B cell (primary cell): ENCODE measurements around the gene MDFI. TPM values are rescaled to one million over a fixed set of nuclear protein-coding genes. Genes with fewer than 3 reads are reported as not detected.

Experiments
- ATAC-seq: fragments of 200-7000 bp; cut with Tn5 transposase; one replicate; pipeline ENCODE4 v1.10.0; 2021; ENCODE audit warnings: low read depth, mild to moderate bottlenecking, moderate number of reproducible peaks, moderate library complexity
- CTCF ChIA-PET: fragments of 350-600 bp; sonication (Branson Sonifier 250); formaldehyde crosslinking; loops from one replicate; lab custom pipeline; 2021; ENCODE audit warnings: antibody characterized with exemption, inconsistent platforms; lab: Charles Lee
- POLR2A ChIA-PET: fragments of 350-600 bp; sonication (Branson Sonifier 250); formaldehyde crosslinking; loops from one replicate; lab custom pipeline; 2021; ENCODE audit warnings: antibody characterized with exemption; lab: Charles Lee
- DNase-seq: peaks from one replicate; pipeline ENCODE4 v3.0.0; 2013
- H2AFZ ChIP-seq: 2 replicates; pipeline ENCODE4 v1.6.1; 2012; ENCODE audit warnings: mild to moderate bottlenecking, low read depth, low read length; ENCODE audit not compliant: insufficient read depth, poor library complexity, severe bottlenecking
- H3K27ac ChIP-seq, 2 donors: 1 replicate in 1 of 2; 2 replicates in 1 of 2; pipeline ENCODE4 v1.5.1; 2012 to 2013; ENCODE audit warnings: low read length in 2 of 2, mild to moderate bottlenecking in 2 of 2, moderate library complexity in 1 of 2
- H3K27me3 ChIP-seq, 4 experiments: fragments of 200-600 bp in 1 of 4; sonication (generic) in 1 of 4; replicated peaks in 1 of 4; 1 replicate in 2 of 4; 2 replicates in 2 of 4; pipeline versions ENCODE4 v1.6.1 to v1.7.0; 2013 to 2016; ENCODE audit warnings: low read length in 3 of 4, mild to moderate bottlenecking in 2 of 4, mixed read lengths in 1 of 4, moderate library complexity in 1 of 4; ENCODE audit not compliant: insufficient read depth in 4 of 4, control insufficient read depth in 3 of 4; ENCODE audit errors: control extremely low read depth in 1 of 4
- H3K36me3 ChIP-seq, 2 experiments: replicated peaks in 1 of 2; 1 replicate in 1 of 2; 2 replicates in 1 of 2; pipeline versions ENCODE4 v1.6.1 to v1.7.1; 2013; ENCODE audit warnings: low read length in 1 of 2; ENCODE audit not compliant: insufficient read depth in 2 of 2, control insufficient read depth in 1 of 2; ENCODE audit errors: control extremely low read depth in 1 of 2, extremely low read depth in 1 of 2
- H3K4me1 ChIP-seq, 2 donors: fragments of 200-600 bp in 1 of 2; sonication (generic) in 1 of 2; 1 replicate in 1 of 2; 2 replicates in 1 of 2; pipeline versions ENCODE4 v1.5.1 to v1.6.1; 2013 to 2017; ENCODE audit warnings: low read length in 2 of 2; ENCODE audit not compliant: control insufficient read depth in 2 of 2, insufficient read depth in 2 of 2
- H3K4me2 ChIP-seq: replicated peaks from 2 replicates; pipeline ENCODE3; 2012; ENCODE audit warnings: mild to moderate bottlenecking, low read depth, low read length; ENCODE audit not compliant: poor library complexity, severe bottlenecking
- H3K4me3 ChIP-seq, 5 experiments: fragments of 200-600 bp in 1 of 5; sonication (generic) in 1 of 5; 1 replicate in 3 of 5; 2 replicates in 2 of 5; pipeline versions ENCODE4 v1.5.1 to v1.7.0; 2011 to 2016; ENCODE audit warnings: low read length in 4 of 5, mild to moderate bottlenecking in 4 of 5, low read depth in 2 of 5, control low read depth in 1 of 5, moderate library complexity in 1 of 5; ENCODE audit not compliant: insufficient read depth in 1 of 5; ENCODE audit errors: control extremely low read depth in 1 of 5, extremely low read depth in 1 of 5
- H3K79me2 ChIP-seq: fragments of 200-600 bp; sonication (generic); one replicate; pipeline ENCODE4 v1.6.0; 2016; ENCODE audit warnings: low read length; ENCODE audit not compliant: control insufficient read depth, insufficient read depth
- H3K9ac ChIP-seq: fragments of 200-600 bp; sonication (generic); 2 replicates; pipeline ENCODE4 v1.6.1; 2017; ENCODE audit warnings: mild to moderate bottlenecking, low read length, moderate library complexity
- H3K9me3 ChIP-seq, 3 donors: one replicate each; pipeline versions ENCODE4 v1.6.1 to v1.7.1; 2013; ENCODE audit warnings: low read length in 2 of 3; ENCODE audit not compliant: control insufficient read depth in 2 of 3, insufficient read depth in 1 of 3; ENCODE audit errors: control extremely low read depth in 1 of 3
- H4K20me1 ChIP-seq: 2 replicates; pipeline ENCODE4 v1.6.0; 2012; ENCODE audit warnings: mild to moderate bottlenecking, low read length; ENCODE audit not compliant: insufficient read depth, control insufficient read depth, poor library complexity, severe bottlenecking
- H3K27ac Mint-ChIP-seq: one replicate; pipeline ENCODE4 v1.8.0; 2021; ENCODE audit warnings: mixed read lengths
- H3K27me3 Mint-ChIP-seq: one replicate; pipeline ENCODE4 v1.8.0; 2021; ENCODE audit warnings: mixed read lengths
- H3K4me1 Mint-ChIP-seq: one replicate; pipeline ENCODE4 v1.8.0; 2021; ENCODE audit warnings: mixed read lengths
- H3K4me3 Mint-ChIP-seq: one replicate; pipeline ENCODE4 v1.8.0; 2021; ENCODE audit warnings: mixed read lengths
- H3K9me3 Mint-ChIP-seq: one replicate; pipeline ENCODE4 v1.8.0; 2022; ENCODE audit warnings: mixed read lengths; ENCODE audit not compliant: insufficient read depth
- EZH2 ChIP-seq: IDR thresholded peaks from 2 replicates; pipeline ENCODE4 v1.6.1; 2012; ENCODE audit warnings: borderline replicate concordance, low read depth, mild to moderate bottlenecking, moderate library complexity, low read length; ENCODE audit not compliant: insufficient read depth, poor library complexity, severe bottlenecking
- WGBS: methylation state at CpG from one replicate; pipeline ENCODE4 v1.1.5; 2013; ENCODE audit warnings: missing lambda C conversion rate; ENCODE audit not compliant: insufficient coverage; 5-methylcytosine and 5-hydroxymethylcytosine counted together
- intact Hi-C: fragments of 100-400 bp; cut with micrococcal nuclease; formaldehyde crosslinking; loops from one replicate; pipeline ENCODE4 v1.10.0; 2022
- polyA plus RNA-seq: library from polyadenylated mRNA; depleted of rRNA; stranded (reverse); fragments of >200 nt; gene quantifications from 2 replicates; pipeline ENCODE4 v1.2.3, GENCODE V29; 2012
- total RNA-seq, 2 donors: library from RNA; stranded (reverse); fragments of 120-200 nt in 1 of 2; gene quantifications; 1 replicate in 1 of 2; 2 replicates in 1 of 2; pipeline versions ENCODE4 v1.2.3 to v1.2.4, GENCODE V29; 2013 to 2022
- TF ChIP-seq, protein P1 (sequence below): fragments of 200-600 bp; IDR thresholded peaks from one replicate; pipeline ENCODE4 v1.8.0; 2022; ENCODE audit warnings: antibody characterized with exemption, mild to moderate bottlenecking

MDFI gene
- total and polyA plus RNA-seq, 2 donors (not counting 1 experiment from before 2014, with no cell fraction given): not detected

DNA sequence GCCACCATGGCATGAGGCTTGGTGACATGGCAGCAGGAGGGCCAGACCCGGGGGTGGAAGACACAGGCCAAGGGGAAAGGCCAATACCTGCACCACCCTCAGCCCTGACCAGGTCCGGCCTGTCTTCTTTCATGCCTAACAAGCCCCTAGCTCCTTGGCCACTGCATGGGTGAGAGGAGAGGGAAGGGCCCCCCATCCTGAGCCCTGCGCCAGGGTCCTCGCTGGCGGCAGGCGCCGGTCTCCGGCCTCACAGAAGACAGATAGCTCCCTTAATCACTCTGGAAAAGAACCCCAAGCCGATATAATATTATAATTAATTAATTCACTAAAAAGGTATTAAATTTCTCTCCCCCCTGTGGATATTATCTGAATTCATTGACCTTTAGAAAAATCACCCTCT is 41.4 kb downstream of the MDFI start:
- H3K27ac Mint-ChIP-seq: no peak overlapping the region

More for the DNA sequence above, 41.4 kb downstream of the MDFI start:
- Mint-ChIP-seq H3K4me3 (no peak overlapping the region), H3K9me3 (no peaks in the 10 kb centered on the region), H3K4me1 (peaks cover 20% of the 10 kb centered on the region), H3K27me3 (no peaks in the 10 kb centered on the region)
- no peak overlapping the region for H3K9ac ChIP-seq
- no peak overlapping the region for H2AFZ ChIP-seq
- H3K4me2 ChIP-seq: no peak overlapping the region
- H3K27ac ChIP-seq: no peak overlapping the region
- no CpG with 5 or more reads among the region's 9 CpGs for WGBS
- ATAC-seq (no peak), DNase-seq (no peak)
- H3K4me1 ChIP-seq: peaks cover 9 to 26% of the 10 kb centered on the region in 2 donors
- H3K27me3 ChIP-seq: peaks cover 0 to 7% (median 0%) of the 10 kb centered on the region in 4 experiments
- intact Hi-C loops: loop anchor here (5.0 kb wide), 1 partner anchor 362 kb away; no protein-coding TSS in a partner anchor
- H3K4me3 ChIP-seq: no peak overlapping the region
- no peak for TF ChIP-seq EZH2
- TF ChIP-seq, protein P1, sequence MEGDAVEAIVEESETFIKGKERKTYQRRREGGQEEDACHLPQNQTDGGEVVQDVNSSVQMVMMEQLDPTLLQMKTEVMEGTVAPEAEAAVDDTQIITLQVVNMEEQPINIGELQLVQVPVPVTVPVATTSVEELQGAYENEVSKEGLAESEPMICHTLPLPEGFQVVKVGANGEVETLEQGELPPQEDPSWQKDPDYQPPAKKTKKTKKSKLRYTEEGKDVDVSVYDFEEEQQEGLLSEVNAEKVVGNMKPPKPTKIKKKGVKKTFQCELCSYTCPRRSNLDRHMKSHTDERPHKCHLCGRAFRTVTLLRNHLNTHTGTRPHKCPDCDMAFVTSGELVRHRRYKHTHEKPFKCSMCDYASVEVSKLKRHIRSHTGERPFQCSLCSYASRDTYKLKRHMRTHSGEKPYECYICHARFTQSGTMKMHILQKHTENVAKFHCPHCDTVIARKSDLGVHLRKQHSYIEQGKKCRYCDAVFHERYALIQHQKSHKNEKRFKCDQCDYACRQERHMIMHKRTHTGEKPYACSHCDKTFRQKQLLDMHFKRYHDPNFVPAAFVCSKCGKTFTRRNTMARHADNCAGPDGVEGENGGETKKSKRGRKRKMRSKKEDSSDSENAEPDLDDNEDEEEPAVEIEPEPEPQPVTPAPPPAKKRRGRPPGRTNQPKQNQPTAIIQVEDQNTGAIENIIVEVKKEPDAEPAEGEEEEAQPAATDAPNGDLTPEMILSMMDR: no peak
- H3K36me3 ChIP-seq: peaks cover 0 to 10% of the 10 kb centered on the region in 2 experiments
- H3K9me3 ChIP-seq: no peaks in the 10 kb centered on the region
- H4K20me1 ChIP-seq: no peaks in the 10 kb centered on the region
- H3K79me2 ChIP-seq: no peaks in the 10 kb centered on the region
- POLR2A ChIA-PET: interaction anchor here (0.6 kb wide), 1 partner anchor 55 kb away, joined by 4 read pairs; no protein-coding TSS in a partner anchor
- CTCF ChIA-PET: interaction anchor here (1.0 to 2.8 kb wide), 4 partner anchors 54 to 312 kb away, joined by 3 to 28 read pairs (median 6); no protein-coding TSS in a partner anchor
